ENCODE results near the gene EIF3K. TPM values are rescaled to one million over a fixed set of nuclear protein-coding genes. Genes with fewer than 3 reads are reported as not detected.
"Not testable (repeated sequence)": the region's sequence is repeated elsewhere in the genome, so short reads cannot be mapped to it uniquely, and the experiment has no call there.

EIF3K gene
- total and polyA plus RNA-seq, 11 donors = 447 to 1,239 (median 622) TPM

DNA sequence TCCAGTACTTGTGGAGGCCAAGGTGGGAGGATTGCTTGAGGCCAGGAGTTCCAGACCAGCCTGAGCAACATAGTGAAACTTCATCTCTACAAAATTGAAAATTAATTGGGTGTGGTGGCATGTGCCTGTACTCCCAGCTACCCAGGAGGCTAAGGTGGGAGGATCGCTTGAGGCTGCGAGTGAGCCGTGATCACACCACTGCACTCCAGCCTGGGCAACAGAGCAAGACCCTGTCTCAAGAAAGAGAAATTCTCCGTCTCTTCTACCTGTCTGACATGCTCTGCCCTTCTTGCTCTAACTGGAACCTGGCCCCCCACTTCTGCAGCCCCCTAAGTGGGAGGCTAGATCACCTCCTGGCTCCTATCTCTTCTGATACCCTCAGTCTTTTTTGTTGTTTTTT is 7.4 kb downstream of the EIF3K start:
- no peaks in the 10 kb centered on the region for H3K9me3 ChIP-seq
- TF ChIP-seq, protein P1, sequence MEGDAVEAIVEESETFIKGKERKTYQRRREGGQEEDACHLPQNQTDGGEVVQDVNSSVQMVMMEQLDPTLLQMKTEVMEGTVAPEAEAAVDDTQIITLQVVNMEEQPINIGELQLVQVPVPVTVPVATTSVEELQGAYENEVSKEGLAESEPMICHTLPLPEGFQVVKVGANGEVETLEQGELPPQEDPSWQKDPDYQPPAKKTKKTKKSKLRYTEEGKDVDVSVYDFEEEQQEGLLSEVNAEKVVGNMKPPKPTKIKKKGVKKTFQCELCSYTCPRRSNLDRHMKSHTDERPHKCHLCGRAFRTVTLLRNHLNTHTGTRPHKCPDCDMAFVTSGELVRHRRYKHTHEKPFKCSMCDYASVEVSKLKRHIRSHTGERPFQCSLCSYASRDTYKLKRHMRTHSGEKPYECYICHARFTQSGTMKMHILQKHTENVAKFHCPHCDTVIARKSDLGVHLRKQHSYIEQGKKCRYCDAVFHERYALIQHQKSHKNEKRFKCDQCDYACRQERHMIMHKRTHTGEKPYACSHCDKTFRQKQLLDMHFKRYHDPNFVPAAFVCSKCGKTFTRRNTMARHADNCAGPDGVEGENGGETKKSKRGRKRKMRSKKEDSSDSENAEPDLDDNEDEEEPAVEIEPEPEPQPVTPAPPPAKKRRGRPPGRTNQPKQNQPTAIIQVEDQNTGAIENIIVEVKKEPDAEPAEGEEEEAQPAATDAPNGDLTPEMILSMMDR (IDR thresholded peaks at IDR 0.05) = no peak
- TF ChIP-seq POLR2A (IDR thresholded peaks at IDR 0.05) = no peak
- no peak for ATAC-seq
- no peak for DNase-seq
- no peak overlapping the region for H3K27ac ChIP-seq
- H3K4me3 ChIP-seq = no peak overlapping the region
- H3K36me3 ChIP-seq = peaks cover 1 to 100% (median 98%) of the 10 kb centered on the region in 9 donors
- intact Hi-C loops (cut with DNase I) = loop anchor here in 1 of 10 donors (10.0 kb wide), 1 partner anchor 218 kb away; the partner anchor contains the start of gene HNRNPL
- H3K27me3 ChIP-seq = no peaks in the 10 kb centered on the region
- H3K4me1 ChIP-seq = peaks cover 0 to 2% (median 0%) of the 10 kb centered on the region in 12 donors
- 88 to 97% (median 94%) methylated on average over 4 of the region's 4 CpGs for WGBS, 4 donors

GRCh38 chr19:38629568-38629967 is 10.6 kb downstream of the EIF3K start:
- Histone ChIP-seq H3K27me3 (no peaks in the 10 kb centered on the region), H3K27ac (no peak overlapping the region), H3K4me1 (peaks cover 0 to 3% (median 2%) of the 10 kb centered on the region in 12 donors), H3K4me3 (no peak overlapping the region), H3K9me3 (no peaks in the 10 kb centered on the region), H3K36me3 (peaks cover 0 to 95% (median 93%) of the 10 kb centered on the region in 9 donors)
- ATAC-seq = no peak
- WGBS, 4 donors = 94 to 97% (median 96%) methylated on average over 6 of the region's 6 CpGs
- intact Hi-C loops (cut with DNase I) = loop anchor here in 1 of 10 donors (10.0 kb wide), 1 partner anchor 215 kb away; the partner anchor contains the start of gene HNRNPL
- TF ChIP-seq POLR2A (IDR thresholded peaks at IDR 0.05) = no peak
- TF ChIP-seq, protein P1 (IDR thresholded peaks at IDR 0.05) = no peak
- DNase-seq = no peak

GRCh38 chr19:38631301-38631700 is 12.3 kb downstream of the EIF3K start:
- 59 to 69% (median 63%) methylated on average over 11 of the region's 11 CpGs for WGBS, 4 donors
- H3K9me3 ChIP-seq, DNase-seq, H3K4me3 ChIP-seq, H3K27me3 ChIP-seq, ATAC-seq: not testable (repeated sequence)
- intact Hi-C loops (cut with DNase I) = loop anchor here in 8 of 10 donors (5.0 to 10.0 kb wide), 7 partner anchors 84 to 304 kb away; partner anchors contain the start of genes FAM98C (in 5 of the 8), MRPS12 (in 4 of the 8), SARS2 (in 4 of the 8) and ECH1 (in 2 of the 8)
- peaks cover 0 to 20% (median 11%) of the 10 kb centered on the region in 12 donors for H3K4me1 ChIP-seq
- H3K27ac ChIP-seq = peak overlapping the region in 2 of 12 donors; percentile 9 to 23
- H3K36me3 ChIP-seq = peaks cover 0 to 93% (median 90%) of the 10 kb centered on the region in 9 donors

- H3K27ac ChIP-seq = peak overlapping the region in 1 of 12 donors; percentile 28
- H3K27me3 ChIP-seq, DNase-seq, H3K4me3 ChIP-seq, ATAC-seq, H3K9me3 ChIP-seq: not testable (repeated sequence)
- WGBS, 4 donors = 61 to 67% (median 64%) methylated on average over 7 of the region's 7 CpGs
- H3K36me3 ChIP-seq = peaks cover 0 to 92% (median 89%) of the 10 kb centered on the region in 9 donors
- H3K4me1 ChIP-seq = peaks cover 0 to 26% (median 16%) of the 10 kb centered on the region in 12 donors
- intact Hi-C loops (cut with DNase I) = loop anchor here in 8 of 10 donors (5.0 to 10.0 kb wide), 7 partner anchors 85 to 303 kb away; partner anchors contain the start of genes FAM98C (in 5 of the 8), MRPS12 (in 4 of the 8), SARS2 (in 4 of the 8) and ECH1 (in 2 of the 8)
Observed at GRCh38 chr19:38631811-38632475, 13.0 kb downstream of the EIF3K start.

All from heart left ventricle (tissue), 16 donors.